SK-N-SH (cell line): ENCODE data around the gene TOP3B. TPM values are rescaled to one million over a fixed set of nuclear protein-coding genes. Genes with fewer than 3 reads are reported as not detected.

Experiments
- CTCF ChIA-PET: fragments of 300-600, 350-600 bp; formaldehyde crosslinking; extraction: SDS; loops from one replicate; lab custom pipeline; 2021; lab: Yijun Ruan, JAX
- POLR2A ChIA-PET: fragments of 350-600 bp; sonication (Branson Sonifier 250); formaldehyde crosslinking; extraction: SDS; loops from one replicate; lab custom pipeline; 2020; ENCODE audit warnings: antibody characterized with exemption, inconsistent platforms; lab: Yijun Ruan, JAX
- DNase-seq: peaks from one replicate; pipeline ENCODE4 v3.0.0; 2012
- H2AFZ ChIP-seq: fragments of 200-600 bp; sonication (generic); 2 replicates; pipeline ENCODE4 v1.8.1; 2016; ENCODE audit warnings: antibody characterized with exemption, mild to moderate bottlenecking, low read depth
- H3F3A ChIP-seq: fragments of 200-600 bp; sonication (generic); replicated peaks from 2 replicates; pipeline ENCODE3; 2016; ENCODE audit warnings: antibody characterized with exemption, mild to moderate bottlenecking; ENCODE audit not compliant: insufficient read depth
- H3K27ac ChIP-seq, 2 experiments: fragments of 200-500 bp in 1 of 2; fragments of 200-600 bp in 1 of 2; sonication (Bioruptor generic) in 1 of 2; sonication (generic), shearing (Covaris generic) in 1 of 2; 2 replicates each; pipeline versions ENCODE4 v1.5.1 to v1.6.1; 2014 to 2016; ENCODE audit warnings: low read depth in 2 of 2, inconsistent platforms in 1 of 2, low read length in 1 of 2, mild to moderate bottlenecking in 1 of 2, mixed read lengths in 1 of 2
- H3K27me3 ChIP-seq: fragments of 200-600 bp; sonication (generic), shearing (Covaris generic); 2 replicates; pipeline ENCODE4 v1.6.1; 2016; ENCODE audit warnings: mixed run types; ENCODE audit not compliant: insufficient read depth
- H3K36me3 ChIP-seq, 2 experiments: fragments of 200-500 bp in 1 of 2; fragments of 200-600 bp in 1 of 2; sonication (Bioruptor generic) in 1 of 2; sonication (generic) in 1 of 2; replicated peaks in 1 of 2; 2 replicates each; pipeline versions ENCODE3 to v1.5.1; 2014 to 2016; ENCODE audit warnings: low read length in 1 of 2, mild to moderate bottlenecking in 1 of 2; ENCODE audit not compliant: insufficient read depth in 2 of 2, control insufficient read depth in 1 of 2
- H3K4me1 ChIP-seq, 2 experiments: fragments of 200-500 bp in 1 of 2; fragments of 200-600 bp in 1 of 2; sonication (Bioruptor generic) in 1 of 2; sonication (generic), shearing (Covaris generic) in 1 of 2; 2 replicates each; pipeline versions ENCODE4 v1.5.1 to v1.6.1; 2014 to 2016; ENCODE audit warnings: low read depth in 1 of 2, low read length in 1 of 2, mixed run types in 1 of 2; ENCODE audit not compliant: insufficient read depth in 2 of 2, control insufficient read depth in 1 of 2
- H3K4me2 ChIP-seq: fragments of 200-600 bp; sonication (generic), shearing (Covaris generic); 2 replicates; pipeline ENCODE4 v1.6.1; 2017; ENCODE audit warnings: mixed run types
- H3K4me3 ChIP-seq, 2 experiments: fragments of 200-500 bp in 1 of 2; fragments of 200-600 bp in 1 of 2; sonication (Bioruptor generic) in 1 of 2; sonication (generic), shearing (Covaris generic) in 1 of 2; 2 replicates each; pipeline versions ENCODE4 v1.5.1 to v1.8.1; 2014 to 2016; ENCODE audit warnings: low read depth in 2 of 2, inconsistent platforms in 1 of 2, low read length in 1 of 2, mild to moderate bottlenecking in 1 of 2, mixed read lengths in 1 of 2, moderate library complexity in 1 of 2
- H3K79me2 ChIP-seq: fragments of 200-600 bp; sonication (generic); 2 replicates; pipeline ENCODE4 v1.8.1; 2017; ENCODE audit warnings: mild to moderate bottlenecking; ENCODE audit not compliant: insufficient read depth
- H3K9ac ChIP-seq: fragments of 200-600 bp; sonication (generic); 2 replicates; pipeline ENCODE4 v1.6.1; 2017; ENCODE audit warnings: mixed run types
- H3K9me2 ChIP-seq: fragments of 200-600 bp; sonication (generic); 2 replicates; pipeline ENCODE4 v1.6.1; 2017; ENCODE audit warnings: mixed run types
- H3K9me3 ChIP-seq: fragments of 200-600 bp; sonication (generic); 2 replicates; pipeline ENCODE4 v1.6.1; 2017; ENCODE audit warnings: mixed run types, mild to moderate bottlenecking, moderate library complexity
- H4K20me1 ChIP-seq: fragments of 200-600 bp; sonication (generic); 2 replicates; pipeline ENCODE4 v1.6.1; 2017; ENCODE audit warnings: mild to moderate bottlenecking, mixed run types; ENCODE audit not compliant: insufficient read depth
- ELF1 ChIP-seq: IDR thresholded peaks from 2 replicates; pipeline ENCODE4 v1.4.0; 2012
- EZH2phosphoT487 ChIP-seq: fragments of 200-600 bp; sonication (generic); IDR thresholded peaks from 2 replicates; pipeline ENCODE4 v1.6.1; 2017; ENCODE audit warnings: low read depth, mixed run types, mild to moderate bottlenecking, antibody characterized with exemption, moderate library complexity, borderline replicate concordance
- FOSL2 ChIP-seq: IDR thresholded peaks from 2 replicates; pipeline ENCODE4 v1.4.0; 2012; ENCODE audit warnings: low read depth, mild to moderate bottlenecking, moderate library complexity, borderline replicate concordance
- FOXJ3 ChIP-seq: sonication (generic); formaldehyde crosslinking; IDR thresholded peaks from 2 replicates; pipeline ENCODE4 v1.5.1; 2020; ENCODE audit warnings: mild to moderate bottlenecking, missing genetic modification reagents
- GABPA ChIP-seq: IDR thresholded peaks from 2 replicates; pipeline ENCODE4 v1.4.0; 2012; ENCODE audit warnings: low read depth, mild to moderate bottlenecking
- GATA2 ChIP-seq: sonication (generic); formaldehyde crosslinking; IDR thresholded peaks from 2 replicates; pipeline ENCODE4 v1.5.0; 2020; ENCODE audit warnings: mild to moderate bottlenecking, missing genetic modification reagents
- IRF3 ChIP-seq: fragments of 150-350 bp; IDR thresholded peaks from 2 replicates; pipeline ENCODE4 v1.6.1; 2016; ENCODE audit warnings: mild to moderate bottlenecking, low read depth, low read length
- JUND ChIP-seq: IDR thresholded peaks from 2 replicates; pipeline ENCODE4 v1.4.0; 2012
- MXI1 ChIP-seq: IDR thresholded peaks from 2 replicates; pipeline ENCODE4 v1.6.1; 2012; ENCODE audit warnings: mild to moderate bottlenecking, low read depth, low read length, improper control_type of control experiment
- NRF1 ChIP-seq: IDR thresholded peaks from 2 replicates; pipeline ENCODE4 v1.6.1; 2012; ENCODE audit warnings: low read depth, mild to moderate bottlenecking, low read length
- POLR2AphosphoS5 ChIP-seq: IDR thresholded peaks from 2 replicates; pipeline ENCODE4 v1.6.1; 2012; ENCODE audit warnings: low read depth, low read length
- RCOR1 ChIP-seq: fragments of 150-350 bp; IDR thresholded peaks from 2 replicates; pipeline ENCODE4 v1.6.1; 2017; ENCODE audit warnings: antibody characterized with exemption, low read length
- RFX5 ChIP-seq: IDR thresholded peaks from 2 replicates; pipeline ENCODE4 v1.6.1; 2012; ENCODE audit warnings: mild to moderate bottlenecking, improper control_type of control experiment, low read length
- TAF1 ChIP-seq: IDR thresholded peaks from 2 replicates; pipeline ENCODE4 v1.6.1; 2012; ENCODE audit warnings: low read depth, mild to moderate bottlenecking, low read length, moderate library complexity, borderline replicate concordance
- TCF12 ChIP-seq: IDR thresholded peaks from 2 replicates; pipeline ENCODE4 v1.4.0; 2012
- USF1 ChIP-seq: IDR thresholded peaks from 2 replicates; pipeline ENCODE4 v1.4.0; 2012; ENCODE audit warnings: low read depth, borderline replicate concordance
- YY1 ChIP-seq: IDR thresholded peaks from 2 replicates; pipeline ENCODE4 v1.4.0; 2012; ENCODE audit warnings: low read depth, mild to moderate bottlenecking
- WGBS: methylation state at CpG from one replicate; pipeline ENCODE4 v1.1.6; 2017; ENCODE audit warnings: low lambda C conversion rate; 5-methylcytosine and 5-hydroxymethylcytosine counted together
- polyA plus RNA-seq, 3 experiments: library from polyadenylated mRNA; depleted of rRNA; stranded (reverse); fragments of >200 nt; gene quantifications; 2 replicates each; pipeline ENCODE4 v1.2.3, GENCODE V29; 2012
- TF ChIP-seq, protein P1 (sequence below): fragments of 200-600 bp; sonication (generic); IDR thresholded peaks from 2 replicates; pipeline ENCODE4 v1.6.1; 2017; ENCODE audit warnings: antibody characterized with exemption, mild to moderate bottlenecking, moderate library complexity
- TF ChIP-seq, protein P2 (sequence below): IDR thresholded peaks from 2 replicates; pipeline ENCODE4 v1.4.0; 2012; ENCODE audit warnings: low read depth, borderline replicate concordance

Gene TOP3B
- polyA plus RNA-seq, 1 of the 3 experiments (the other 2 are of a cell fraction) = 14.4 TPM

DNA sequence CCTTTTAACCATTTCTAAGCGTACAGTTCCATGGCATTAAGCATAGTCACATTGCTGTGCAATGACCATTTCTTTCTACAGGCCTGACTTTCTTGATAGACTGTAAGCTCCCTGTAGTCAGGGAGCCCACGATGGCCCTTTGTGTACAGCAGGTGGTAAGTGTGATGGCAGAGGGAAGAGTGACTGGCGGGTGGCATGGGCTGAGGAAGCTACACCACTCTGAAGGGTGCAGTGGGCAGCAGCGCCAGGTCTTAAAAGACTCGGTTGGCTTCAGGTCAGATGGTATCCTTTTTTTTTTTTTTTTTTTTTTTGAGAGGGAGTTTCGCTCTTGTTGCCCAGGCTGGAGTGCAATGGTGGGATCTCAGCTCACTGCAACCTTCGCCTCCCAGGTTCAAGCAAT lies 31.5 kb downstream of the TOP3B start:
- WGBS = 95% methylated on average over 6 of the region's 7 CpGs
- TF ChIP-seq RCOR1 = no peak
- TF ChIP-seq IRF3 = no peak
- TF ChIP-seq GABPA = no peak
- no peak for TF ChIP-seq ELF1
- TF ChIP-seq, protein P1, sequence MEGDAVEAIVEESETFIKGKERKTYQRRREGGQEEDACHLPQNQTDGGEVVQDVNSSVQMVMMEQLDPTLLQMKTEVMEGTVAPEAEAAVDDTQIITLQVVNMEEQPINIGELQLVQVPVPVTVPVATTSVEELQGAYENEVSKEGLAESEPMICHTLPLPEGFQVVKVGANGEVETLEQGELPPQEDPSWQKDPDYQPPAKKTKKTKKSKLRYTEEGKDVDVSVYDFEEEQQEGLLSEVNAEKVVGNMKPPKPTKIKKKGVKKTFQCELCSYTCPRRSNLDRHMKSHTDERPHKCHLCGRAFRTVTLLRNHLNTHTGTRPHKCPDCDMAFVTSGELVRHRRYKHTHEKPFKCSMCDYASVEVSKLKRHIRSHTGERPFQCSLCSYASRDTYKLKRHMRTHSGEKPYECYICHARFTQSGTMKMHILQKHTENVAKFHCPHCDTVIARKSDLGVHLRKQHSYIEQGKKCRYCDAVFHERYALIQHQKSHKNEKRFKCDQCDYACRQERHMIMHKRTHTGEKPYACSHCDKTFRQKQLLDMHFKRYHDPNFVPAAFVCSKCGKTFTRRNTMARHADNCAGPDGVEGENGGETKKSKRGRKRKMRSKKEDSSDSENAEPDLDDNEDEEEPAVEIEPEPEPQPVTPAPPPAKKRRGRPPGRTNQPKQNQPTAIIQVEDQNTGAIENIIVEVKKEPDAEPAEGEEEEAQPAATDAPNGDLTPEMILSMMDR = no peak
- TF ChIP-seq NRF1 = no peak
- TF ChIP-seq MXI1 = no peak
- TF ChIP-seq TCF12 = no peak
- TF ChIP-seq, protein P2, sequence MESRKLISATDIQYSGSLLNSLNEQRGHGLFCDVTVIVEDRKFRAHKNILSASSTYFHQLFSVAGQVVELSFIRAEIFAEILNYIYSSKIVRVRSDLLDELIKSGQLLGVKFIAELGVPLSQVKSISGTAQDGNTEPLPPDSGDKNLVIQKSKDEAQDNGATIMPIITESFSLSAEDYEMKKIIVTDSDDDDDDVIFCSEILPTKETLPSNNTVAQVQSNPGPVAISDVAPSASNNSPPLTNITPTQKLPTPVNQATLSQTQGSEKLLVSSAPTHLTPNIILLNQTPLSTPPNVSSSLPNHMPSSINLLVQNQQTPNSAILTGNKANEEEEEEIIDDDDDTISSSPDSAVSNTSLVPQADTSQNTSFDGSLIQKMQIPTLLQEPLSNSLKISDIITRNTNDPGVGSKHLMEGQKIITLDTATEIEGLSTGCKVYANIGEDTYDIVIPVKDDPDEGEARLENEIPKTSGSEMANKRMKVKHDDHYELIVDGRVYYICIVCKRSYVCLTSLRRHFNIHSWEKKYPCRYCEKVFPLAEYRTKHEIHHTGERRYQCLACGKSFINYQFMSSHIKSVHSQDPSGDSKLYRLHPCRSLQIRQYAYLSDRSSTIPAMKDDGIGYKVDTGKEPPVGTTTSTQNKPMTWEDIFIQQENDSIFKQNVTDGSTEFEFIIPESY = no peak
- no peak for TF ChIP-seq FOXJ3
- no peak for TF ChIP-seq TAF1
- no peak for TF ChIP-seq JUND
- no peak for TF ChIP-seq USF1
- TF ChIP-seq GATA2 (CRISPR knock-in tag) = no peak
- TF ChIP-seq YY1 = no peak
- TF ChIP-seq FOSL2 = no peak
- no peak for TF ChIP-seq EZH2phosphoT487
- no peak for TF ChIP-seq POLR2AphosphoS5
- no peak for TF ChIP-seq RFX5
- H3K79me2 ChIP-seq = peaks cover 54% of the 10 kb centered on the region

More for the DNA sequence above, 31.5 kb downstream of the TOP3B start:
- POLR2A ChIA-PET = no interaction called here
- Histone ChIP-seq H3K4me2 (no peak overlapping the region), H2AFZ (no peak overlapping the region), H3K27me3 (no peaks in the 10 kb centered on the region), H3K9me2 (no peaks in the 10 kb centered on the region), H3K4me1 (peaks cover 15 to 25% of the 10 kb centered on the region in 2 experiments; a peak in 3 of 4 replicates), H3F3A (peaks cover 12% of the 10 kb centered on the region), H3K27ac (no peak overlapping the region), H4K20me1 (no peaks in the 10 kb centered on the region), H3K9ac (no peak overlapping the region), H3K4me3 (no peak overlapping the region), H3K9me3 (no peaks in the 10 kb centered on the region), H3K36me3 (peaks cover 0 to 1% of the 10 kb centered on the region in 2 experiments)
- no peak for DNase-seq
- CTCF ChIA-PET = interaction anchor here (3.1 to 9.7 kb wide), 2 partner anchors 12 to 21 kb away, joined by 13 to 173 read pairs; no protein-coding TSS in a partner anchor
